K562 (cell line): Measurements from ENCODE around the gene MATK. TPM values are rescaled to one million over a fixed set of nuclear protein-coding genes. Genes with fewer than 3 reads are reported as not detected.

Source experiments
- ATAC-seq: fragments of 200-7000 bp; cut with Tn5 transposase; 3 replicates; pipeline ENCODE4 v1.9.1; 2020; ENCODE audit warnings: moderate library complexity
- BruUV-seq: library from RNA; stranded (reverse); fragments of 400-500 nt; replicated peaks from 2 replicates; lab custom pipeline; 2021; lab: Mats Ljungman, UMichigan
- CTCF ChIA-PET: fragments of 300-600 bp; formaldehyde crosslinking; extraction: SDS; loops from one replicate; lab custom pipeline; 2021; ENCODE audit warnings: low intra/inter-chr PET ratio; lab: Yijun Ruan, JAX
- POLR2A ChIA-PET: fragments of 300-600, 350-650 bp; sonication (Branson Sonifier 250); formaldehyde crosslinking; extraction: SDS; loops from one replicate; lab custom pipeline; 2021; ENCODE audit warnings: antibody characterized with exemption, inconsistent platforms; lab: Yijun Ruan, JAX
- DNase-seq, 4 experiments: peaks; one replicate each; pipeline versions ENCODE4 v3.0.0 to v3.0.0-alpha.2; 2011 to 2018; ENCODE audit warnings: low spot score in 3 of 4, mixed read lengths in 3 of 4; ENCODE audit errors: extremely low read depth in 1 of 4
- FAIRE-seq: peaks from 2 replicates; lab custom pipeline; 2011; peaks lifted over from hg19 to GRCh38; lab: Jason Lieb, UNC
- H2AFZ ChIP-seq: 2 replicates; pipeline ENCODE4 v1.6.0; 2011; ENCODE audit warnings: low read depth, low read length, control low read depth, inconsistent platforms
- H3K27ac ChIP-seq: fragments of 200-600 bp; 3 replicates; pipeline ENCODE4 v1.8.0; 2011; ENCODE audit warnings: low read depth, mild to moderate bottlenecking, control low read depth, inconsistent platforms, low read length, moderate library complexity, mixed read lengths; ENCODE audit errors: extremely low read depth
- H3K27me3 ChIP-seq, 2 experiments: fragments of 300-600 bp in 1 of 2; 2 replicates in 1 of 2; 3 replicates in 1 of 2; pipeline versions ENCODE4 v1.6.0 to v1.8.0; 2011; ENCODE audit warnings: inconsistent platforms in 2 of 2, low read length in 2 of 2, mild to moderate bottlenecking in 1 of 2, mixed read lengths in 1 of 2, moderate library complexity in 1 of 2; ENCODE audit not compliant: control insufficient read depth in 2 of 2, insufficient read depth in 2 of 2
- H3K36me3 ChIP-seq: fragments of 300-600 bp; 3 replicates; pipeline ENCODE4 v1.8.0; 2011; ENCODE audit warnings: mild to moderate bottlenecking, low read length, inconsistent platforms; ENCODE audit not compliant: control insufficient read depth, insufficient read depth
- H3K4me1 ChIP-seq, 2 experiments: fragments of 200-600 bp in 1 of 2; replicated peaks in 1 of 2; 2 replicates in 1 of 2; 3 replicates in 1 of 2; pipeline versions ENCODE4 v1.5.1 to v1.8.0; 2011; ENCODE audit warnings: inconsistent platforms in 2 of 2, low read length in 2 of 2, mild to moderate bottlenecking in 1 of 2, mixed read lengths in 1 of 2, moderate library complexity in 1 of 2; ENCODE audit not compliant: control insufficient read depth in 2 of 2, insufficient read depth in 2 of 2
- H3K4me2 ChIP-seq: 2 replicates; pipeline ENCODE4 v1.6.1; 2011; ENCODE audit warnings: low read length, control low read depth, inconsistent platforms, mixed read lengths; ENCODE audit not compliant: insufficient read depth
- H3K4me3 ChIP-seq: fragments of 200-600 bp; sonication (generic), shearing (Covaris generic); 2 replicates; pipeline ENCODE4 v1.5.1; 2016; ENCODE audit warnings: control low read depth, inconsistent platforms
- H3K79me2 ChIP-seq: fragments of 200-600 bp; 3 replicates; pipeline ENCODE4 v1.8.0; 2011; ENCODE audit warnings: low read length, inconsistent platforms; ENCODE audit not compliant: control insufficient read depth, insufficient read depth
- H3K9ac ChIP-seq, 2 experiments: 2 replicates each; pipeline versions ENCODE4 v1.6.0 to v1.6.1; 2011; ENCODE audit warnings: low read depth in 2 of 2, low read length in 2 of 2, control low read depth in 1 of 2, inconsistent platforms in 1 of 2, mild to moderate bottlenecking in 1 of 2, mixed read lengths in 1 of 2; ENCODE audit not compliant: insufficient read depth in 1 of 2
- H3K9me1 ChIP-seq: one replicate; pipeline ENCODE4 v1.6.0; 2011; ENCODE audit warnings: inconsistent platforms, mild to moderate bottlenecking, low read length, moderate library complexity; ENCODE audit not compliant: control insufficient read depth, insufficient read depth
- H3K9me3 ChIP-seq: replicated peaks from 2 replicates; pipeline ENCODE4 v1.5.1; 2011; ENCODE audit warnings: low read depth, low read length, inconsistent platforms; ENCODE audit not compliant: control insufficient read depth, insufficient read depth
- H4K20me1 ChIP-seq: replicated peaks from 2 replicates; pipeline ENCODE4 v1.6.1; 2011; ENCODE audit warnings: low read length, inconsistent platforms, mixed read lengths; ENCODE audit not compliant: control insufficient read depth, insufficient read depth
- BCLAF1 ChIP-seq, 2 experiments: fragments of 450-650 bp in 1 of 2; IDR thresholded peaks; 2 replicates each; pipeline ENCODE4 v1.6.1; 2011 to 2017; ENCODE audit warnings: low read depth in 2 of 2, antibody characterized with exemption in 1 of 2, borderline replicate concordance in 1 of 2, low read length in 1 of 2, mild to moderate bottlenecking in 1 of 2, mixed read lengths in 1 of 2; ENCODE audit not compliant: control insufficient read depth in 1 of 2
- E4F1 ChIP-seq: fragments of 250-450 bp; sonication (Bioruptor Pico); IDR thresholded peaks from 2 replicates; pipeline ENCODE4 v1.5.0; 2021; ENCODE audit warnings: mild to moderate bottlenecking, borderline replicate concordance
- FOXK1 ChIP-seq: sonication (generic); formaldehyde crosslinking; IDR thresholded peaks from 2 replicates; pipeline ENCODE4 v1.8.0; 2022; ENCODE audit warnings: missing genetic modification reagents, mild to moderate bottlenecking, borderline replicate concordance
- GATAD2A ChIP-seq: fragments of 450-650 bp; IDR thresholded peaks from 2 replicates; pipeline ENCODE4 v1.6.1; 2017
- HDAC1 ChIP-seq, 2 experiments: fragments of 450-650 bp; IDR thresholded peaks; 2 replicates each; pipeline ENCODE4 v1.6.1; 2016 to 2017; ENCODE audit warnings: inconsistent platforms in 1 of 2, mild to moderate bottlenecking in 1 of 2, moderate library complexity in 1 of 2
- KDM1A ChIP-seq, 2 experiments: fragments of 450-650 bp; IDR thresholded peaks; 2 replicates each; pipeline ENCODE4 v1.6.1; 2016; ENCODE audit warnings: mild to moderate bottlenecking in 2 of 2
- TCF7L2 ChIP-seq: fragments of 150-350 bp; IDR thresholded peaks from 2 replicates; pipeline ENCODE4 v1.6.1; 2016; ENCODE audit warnings: low read depth, mild to moderate bottlenecking, low read length, moderate library complexity
- ZBTB17 ChIP-seq: fragments of 450-650 bp; formaldehyde crosslinking; IDR thresholded peaks from 2 replicates; pipeline ENCODE4 v1.4.0; 2020; ENCODE audit warnings: mild to moderate bottlenecking
- ZC3H11A ChIP-seq: IDR thresholded peaks from 2 replicates; pipeline ENCODE4 v1.6.1; 2012; ENCODE audit warnings: low read depth, low read length, improper control_type of control experiment
- WGBS: fragments of 100-300 bp; shearing (Covaris generic); methylation state at CpG from one replicate; pipeline ENCODE4 v1.1.6; 2016; ENCODE audit warnings: low coverage, mixed read lengths; ENCODE audit not compliant: insufficient coverage; ENCODE audit errors: missing lambda C conversion rate; 5-methylcytosine and 5-hydroxymethylcytosine counted together
- in situ Hi-C: fragments of 300-500 bp; cut with MboI; formaldehyde crosslinking; loops from 4 replicates; pipeline ENCODE4 v1.15.0; 2018; ENCODE audit warnings: inconsistent platforms, mixed read lengths
- intact Hi-C: fragments of 100-400 bp; cut with micrococcal nuclease; formaldehyde crosslinking; loops from 2 replicates; pipeline ENCODE4 v1.14.2; 2022
- polyA plus RNA-seq, 8 experiments: library from polyadenylated mRNA; depleted of rRNA in 4 of 8; stranded (reverse) in 5 of 8; unstranded in 3 of 8; fragments of >200 nt; fragmentation: Nextera tagmentation in 2 of 8; fragmentation: Illumina TruSeq in 1 of 8; extraction: Ambion mirVana in 2 of 8; extraction: Trizol in 1 of 8; gene quantifications; 2 replicates each; pipeline versions ENCODE4 v1.2.1 to v1.2.3, GENCODE V29; 2011 to 2014; ENCODE audit warnings: inconsistent platforms in 1 of 8, missing spikeins in 1 of 8
- total RNA-seq, 7 experiments: library from RNA; depleted of rRNA in 6 of 7; stranded (reverse); fragments of >200 nt in 6 of 7; fragmentation: Illumina TruSeq in 2 of 7; extraction: Trizol in 2 of 7; gene quantifications; 2 replicates each; pipeline versions ENCODE4 v1.2.1 to v1.2.3, GENCODE V29; 2011 to 2021; ENCODE audit warnings: low replicate concordance in 1 of 7

The MATK gene
- total and polyA plus RNA-seq, 9 of the 15 experiments (the other 6 are each of a cell fraction or from before 2014, with no cell fraction given) = 0.08 to 41.5 (median 21.4) TPM

- in situ Hi-C loops = no loop called here
- no peak for FAIRE-seq
- no peak for TF ChIP-seq TCF7L2
- TF ChIP-seq FOXK1 (CRISPR knock-in tag) = no peak
- peak in 1 of 2 experiments; percentile 77; a peak in 1 of 4 replicates for TF ChIP-seq KDM1A (IDR thresholded peaks at IDR 0.05)
- 0 out of 4 replicates have a peak, but pooled peaks of 1 of the 2 experiments have one; percentile 29 for TF ChIP-seq HDAC1 (IDR thresholded peaks at IDR 0.05)
- TF ChIP-seq E4F1 (CRISPR knock-in tag) = no peak
- no peak for TF ChIP-seq GATAD2A
- TF ChIP-seq ZC3H11A = no peak
- TF ChIP-seq BCLAF1 (IDR thresholded peaks at IDR 0.05; ENCODE audit: borderline replicate concordance in 1 of 2, control insufficient read depth in 1 of 2, low read depth in 2 of 2, low read length in 1 of 2) = no peak
- TF ChIP-seq ZBTB17 (CRISPR knock-in tag) = no peak
Measured at GRCh38 chr19:3830621-3831589, 44.7 kb upstream of the MATK start.

More at GRCh38 chr19:3830621-3831589, 44.7 kb upstream of the MATK start:
- Histone ChIP-seq H2AFZ (no peak overlapping the region), H3K9me3 (no peaks in the 10 kb centered on the region), H3K9me1 (no peaks in the 10 kb centered on the region), H3K4me3 (no peak overlapping the region), H3K36me3 (no peaks in the 10 kb centered on the region), H3K4me2 (no peak overlapping the region), H3K27me3 (peaks cover 11 to 28% of the 10 kb centered on the region in 2 experiments; a peak in 3 of 5 replicates), H4K20me1 (no peaks in the 10 kb centered on the region), H3K4me1 (peaks cover 6 to 39% of the 10 kb centered on the region in 2 experiments; a peak in 4 of 5 replicates), H3K9ac (peak overlapping the region in 1 of 2 experiments; percentile 9; a peak in 1 of 4 replicates), H3K27ac (no peak overlapping the region), H3K79me2 (no peaks in the 10 kb centered on the region)
- ATAC-seq (no peak), DNase-seq (no peak)
- intact Hi-C loops = no loop called here
- no TSS peak for BruUV-seq
- POLR2A ChIA-PET = interaction anchor here (0.7 to 0.9 kb wide), 2 partner anchors 9 to 76 kb away, joined by 3 to 5 read pairs; no protein-coding TSS in a partner anchor
- WGBS = 32% methylated on average over 38 of the region's 45 CpGs
- CTCF ChIA-PET = no interaction called here
